Caki2 (cell line): Measurements from ENCODE around the gene EHBP1. TPM values are rescaled to one million over a fixed set of nuclear protein-coding genes. Genes with fewer than 3 reads are reported as not detected.

Experiments
- DNase-seq: peaks from one replicate; pipeline ENCODE4 v3.0.0-alpha.2; 2015; ENCODE audit warnings: low read depth
- in situ Hi-C: cut with HindIII; loops from 2 replicates; pipeline ENCODE4 v1.10.0; 2016; ENCODE audit warnings: low sequenced_read_pairs, low pct_unique_long_range_greater_than_20kb, mixed read lengths
- total RNA-seq: library from RNA; depleted of rRNA; stranded (reverse); fragments of >200 nt; shearing (Covaris generic); gene quantifications from 2 replicates; pipeline ENCODE4 v1.2.3, GENCODE V29; 2014; ENCODE audit warnings: low replicate concordance; rRNA removed

The EHBP1 gene
- 30.1 and 31.6 TPM in 2 replicates for total RNA-seq

GRCh38 chr2:62705007-62705829 lies at the start of gene EHBP1:
EHBP1 (plus strand) TSS chr2:62705713; CDS start chr2:62707192, 1,479 bp downstream.
- DNase-seq = peak; percentile 100
- in situ Hi-C loops = no loop called here

GRCh38 chr2:62657783-62658182 lies 47.7 kb upstream of the EHBP1 start:
- no peak for DNase-seq
- in situ Hi-C loops = no loop called here

GRCh38 chr2:62658891-62659290 lies 46.6 kb upstream of the EHBP1 start:
- DNase-seq = no peak
- in situ Hi-C loops = no loop called here

- in situ Hi-C loops = no loop called here
- DNase-seq = no peak
Observed at GRCh38 chr2:62660087-62660486, 45.4 kb upstream of the EHBP1 start.

- in situ Hi-C loops = no loop called here
- no peak for DNase-seq
Observed at GRCh38 chr2:62660582-62661262, 44.8 kb upstream of the EHBP1 start.

GRCh38 chr2:62661263-62661635 lies 44.3 kb upstream of the EHBP1 start:
- no peak for DNase-seq
- in situ Hi-C loops = no loop called here

- DNase-seq = no peak
- in situ Hi-C loops = no loop called here
Observed at GRCh38 chr2:62662131-62662530, 43.4 kb upstream of the EHBP1 start.

- in situ Hi-C loops = no loop called here
- DNase-seq = no peak
Observed at GRCh38 chr2:62662554-62662953, 43.0 kb upstream of the EHBP1 start.

GRCh38 chr2:62663411-62663810 lies 42.1 kb upstream of the EHBP1 start:
- in situ Hi-C loops = no loop called here

GRCh38 chr2:62663920-62664795 lies 41.4 kb upstream of the EHBP1 start:
- in situ Hi-C loops = no loop called here
- DNase-seq = no peak

More at GRCh38 chr2:62663411-62663810, 42.1 kb upstream of the EHBP1 start:
- no peak for DNase-seq

- no peak for DNase-seq
- in situ Hi-C loops = no loop called here
Observed at GRCh38 chr2:62665446-62665845, 40.1 kb upstream of the EHBP1 start.

GRCh38 chr2:62669180-62669579 lies 36.3 kb upstream of the EHBP1 start:
- in situ Hi-C loops = no loop called here
- DNase-seq = no peak

GRCh38 chr2:62672601-62673000 lies 32.9 kb upstream of the EHBP1 start:
- in situ Hi-C loops = no loop called here
- DNase-seq = peak; percentile 47

- no peak for DNase-seq
Observed at GRCh38 chr2:62675062-62675461, 30.5 kb upstream of the EHBP1 start.

GRCh38 chr2:62685256-62685655 lies 20.3 kb upstream of the EHBP1 start:
- in situ Hi-C loops = no loop called here
- DNase-seq = no peak

More at GRCh38 chr2:62675062-62675461, 30.5 kb upstream of the EHBP1 start:
- in situ Hi-C loops = no loop called here

- DNase-seq = no peak
- in situ Hi-C loops = no loop called here
Observed at GRCh38 chr2:62686012-62686685, 19.4 kb upstream of the EHBP1 start.

GRCh38 chr2:62687636-62688035 lies 17.9 kb upstream of the EHBP1 start:
- in situ Hi-C loops = no loop called here
- DNase-seq = no peak

- in situ Hi-C loops = no loop called here
- no peak for DNase-seq
Observed at GRCh38 chr2:62688771-62689170, 16.7 kb upstream of the EHBP1 start.
